DOHH2 (cell line): ENCODE measurements around the gene NOS3.
"Not testable (repeated sequence)": the region's sequence is repeated elsewhere in the genome, so short reads cannot be mapped to it uniquely, and the experiment has no call there.

Experiments
- H3F3A ChIP-seq: fragments of 200-600 bp; sonication (generic), shearing (Covaris generic); 2 replicates; pipeline ENCODE4 v1.6.0; 2016; ENCODE audit warnings: antibody characterized with exemption, mild to moderate bottlenecking; ENCODE audit not compliant: control insufficient read depth, insufficient read depth
- H3K27ac ChIP-seq: fragments of 200-600 bp; sonication (generic); 2 replicates; pipeline ENCODE4 v1.5.1; 2014; ENCODE audit warnings: low read depth, mild to moderate bottlenecking, low read length, moderate library complexity
- H3K27me3 ChIP-seq: fragments of 200-600 bp; sonication (generic); 2 replicates; pipeline ENCODE4 v1.6.1; 2014; ENCODE audit warnings: mild to moderate bottlenecking, low read length, mixed read lengths; ENCODE audit not compliant: control insufficient read depth
- H3K36me3 ChIP-seq: fragments of 200-600 bp; sonication (generic); 2 replicates; pipeline ENCODE4 v1.6.1; 2014; ENCODE audit warnings: mild to moderate bottlenecking, low read length, moderate library complexity, mixed read lengths; ENCODE audit not compliant: control insufficient read depth
- H3K4me1 ChIP-seq: fragments of 200-600 bp; sonication (generic); 2 replicates; pipeline ENCODE4 v1.6.1; 2014; ENCODE audit warnings: mild to moderate bottlenecking, low read length, mixed read lengths; ENCODE audit not compliant: control insufficient read depth
- H3K4me2 ChIP-seq: fragments of 200-600 bp; sonication (generic); 2 replicates; pipeline ENCODE4 v1.6.0; 2014; ENCODE audit warnings: mild to moderate bottlenecking, low read length, moderate library complexity
- H3K4me3 ChIP-seq: fragments of 200-600 bp; sonication (generic); 2 replicates; pipeline ENCODE4 v1.5.1; 2014; ENCODE audit warnings: mild to moderate bottlenecking, low read length, mixed read lengths
- H3K79me2 ChIP-seq: fragments of 200-600 bp; sonication (generic); 2 replicates; pipeline ENCODE4 v1.6.1; 2014; ENCODE audit warnings: mild to moderate bottlenecking, low read length, mixed read lengths; ENCODE audit not compliant: control insufficient read depth
- H3K9me2 ChIP-seq: fragments of 200-600 bp; sonication (generic); replicated peaks from 2 replicates; pipeline ENCODE4 v1.6.1; 2014; ENCODE audit warnings: mild to moderate bottlenecking, low read length, mixed read lengths; ENCODE audit not compliant: control insufficient read depth
- H3K9me3 ChIP-seq: fragments of 200-600 bp; sonication (generic); 2 replicates; pipeline ENCODE4 v1.6.1; 2014; ENCODE audit warnings: antibody characterized with exemption, low read length, mixed read lengths; ENCODE audit not compliant: control insufficient read depth, insufficient read depth
- H4K20me1 ChIP-seq: fragments of 200-600 bp; sonication (generic); 2 replicates; pipeline ENCODE4 v1.6.0; 2014; ENCODE audit warnings: low read depth, mild to moderate bottlenecking, antibody characterized with exemption, low read length, moderate library complexity; ENCODE audit not compliant: control insufficient read depth, insufficient read depth
- EZH2phosphoT487 ChIP-seq: fragments of 200-600 bp; sonication (generic); IDR thresholded peaks from 2 replicates; pipeline ENCODE4 v1.6.1; 2017; ENCODE audit warnings: borderline replicate concordance, mild to moderate bottlenecking, antibody characterized with exemption, low read length, moderate library complexity, mixed read lengths
- TF ChIP-seq, protein P1 (sequence below): fragments of 200-600 bp; sonication (generic); IDR thresholded peaks from one replicate; pipeline ENCODE4 v1.5.1; 2014; ENCODE audit warnings: antibody characterized with exemption, mild to moderate bottlenecking, low read depth, low read length; ENCODE audit not compliant: poor library complexity, severe bottlenecking

Gene NOS3

DNA sequence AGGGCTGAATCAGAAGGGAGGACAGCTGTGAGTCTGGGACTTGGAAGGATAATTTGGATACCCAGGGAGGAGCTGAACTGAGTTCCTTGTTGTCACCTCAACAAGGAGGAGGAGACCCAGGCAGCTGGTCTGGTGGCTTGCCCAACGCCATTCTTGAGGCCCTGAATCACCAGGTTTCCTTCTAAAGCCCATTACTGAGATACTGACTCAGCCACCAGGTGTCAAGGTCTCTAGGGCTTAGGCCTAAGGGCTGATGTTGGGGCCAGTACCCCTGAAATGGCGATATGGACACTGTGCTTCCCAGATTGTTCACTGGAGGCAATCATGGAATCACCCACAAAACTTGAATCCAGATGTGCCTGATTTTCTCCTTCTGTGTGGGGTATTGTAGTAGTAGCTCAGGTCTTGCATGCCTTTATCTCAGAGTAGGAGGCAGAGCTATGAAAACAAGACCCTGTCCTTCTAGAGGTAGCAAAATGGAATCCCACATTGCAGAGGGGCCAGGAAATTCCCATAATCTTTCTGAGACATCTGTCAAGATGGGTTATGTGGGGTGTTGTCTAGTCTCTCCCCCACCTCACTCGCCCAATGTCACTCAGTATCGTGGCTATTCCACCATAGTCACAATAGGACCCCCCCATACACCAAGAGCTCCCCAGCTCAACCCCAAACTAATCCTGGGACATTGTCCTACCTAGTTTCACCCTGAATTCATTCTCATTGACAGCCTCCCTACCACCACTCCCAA lies 35.3 kb downstream of the NOS3 start:
- H3K4me1 ChIP-seq: peaks cover 21% of the 10 kb centered on the region
- TF ChIP-seq, protein P1, sequence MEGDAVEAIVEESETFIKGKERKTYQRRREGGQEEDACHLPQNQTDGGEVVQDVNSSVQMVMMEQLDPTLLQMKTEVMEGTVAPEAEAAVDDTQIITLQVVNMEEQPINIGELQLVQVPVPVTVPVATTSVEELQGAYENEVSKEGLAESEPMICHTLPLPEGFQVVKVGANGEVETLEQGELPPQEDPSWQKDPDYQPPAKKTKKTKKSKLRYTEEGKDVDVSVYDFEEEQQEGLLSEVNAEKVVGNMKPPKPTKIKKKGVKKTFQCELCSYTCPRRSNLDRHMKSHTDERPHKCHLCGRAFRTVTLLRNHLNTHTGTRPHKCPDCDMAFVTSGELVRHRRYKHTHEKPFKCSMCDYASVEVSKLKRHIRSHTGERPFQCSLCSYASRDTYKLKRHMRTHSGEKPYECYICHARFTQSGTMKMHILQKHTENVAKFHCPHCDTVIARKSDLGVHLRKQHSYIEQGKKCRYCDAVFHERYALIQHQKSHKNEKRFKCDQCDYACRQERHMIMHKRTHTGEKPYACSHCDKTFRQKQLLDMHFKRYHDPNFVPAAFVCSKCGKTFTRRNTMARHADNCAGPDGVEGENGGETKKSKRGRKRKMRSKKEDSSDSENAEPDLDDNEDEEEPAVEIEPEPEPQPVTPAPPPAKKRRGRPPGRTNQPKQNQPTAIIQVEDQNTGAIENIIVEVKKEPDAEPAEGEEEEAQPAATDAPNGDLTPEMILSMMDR: no peak
- TF ChIP-seq EZH2phosphoT487: no peak
- H3F3A ChIP-seq: no peaks in the 10 kb centered on the region
- no peak overlapping the region for H3K27ac ChIP-seq
- H3K79me2 ChIP-seq: peaks cover 18% of the 10 kb centered on the region
- no peaks in the 10 kb centered on the region for H4K20me1 ChIP-seq
- no peak overlapping the region for H3K4me3 ChIP-seq
- H3K4me2 ChIP-seq: no peak overlapping the region
- peaks cover 2% of the 10 kb centered on the region; the same call in 1 of the 2 replicates for H3K36me3 ChIP-seq
- H3K27me3 ChIP-seq: peaks cover 5% of the 10 kb centered on the region
- no peaks in the 10 kb centered on the region for H3K9me3 ChIP-seq
- H3K9me2 ChIP-seq: no peaks in the 10 kb centered on the region

GRCh38 chr7:151026771-151027727 lies 36.2 kb downstream of the NOS3 start:
- H4K20me1 ChIP-seq, H3K27ac ChIP-seq, H3K27me3 ChIP-seq, H3K9me2 ChIP-seq, H3K9me3 ChIP-seq, H3K36me3 ChIP-seq, H3F3A ChIP-seq: not testable (repeated sequence)
- peak overlapping the region; percentile 97 for H3K4me3 ChIP-seq
- peaks cover 21% of the 10 kb centered on the region for H3K4me1 ChIP-seq
- peaks cover 18% of the 10 kb centered on the region for H3K79me2 ChIP-seq
- H3K4me2 ChIP-seq: peak overlapping the region; percentile 84

GRCh38 chr7:151027728-151028130 lies 36.9 kb downstream of the NOS3 start:
- not testable (repeated sequence) for H3K27ac ChIP-seq, H3K36me3 ChIP-seq, H3F3A ChIP-seq, H3K9me3 ChIP-seq, H3K9me2 ChIP-seq, H3K27me3 ChIP-seq, H4K20me1 ChIP-seq
- Histone ChIP-seq H3K4me3 (peak overlapping the region; percentile 97), H3K4me1 (peaks cover 21% of the 10 kb centered on the region), H3K4me2 (peak overlapping the region; percentile 84), H3K79me2 (peaks cover 18% of the 10 kb centered on the region)

GRCh38 chr7:151028131-151028947 lies 37.5 kb downstream of the NOS3 start, which contains the start of gene ABCB8:
Gene ABCB8, plus strand, starts transcription at chr7:151028450. Its CDS starts 66 bp downstream, at chr7:151028516.
- Histone ChIP-seq H3K9me2 (no peaks in the 10 kb centered on the region), H3K4me2 (peak within 1 kb of the TSS; percentile 84), H3K9me3 (no peaks in the 10 kb centered on the region), H3K4me3 (peak within 1 kb of the TSS; percentile 97), H3K36me3 (peaks cover 6% of the 10 kb centered on the region), H3K27ac (peak within 1 kb of the TSS; percentile 38), H3K4me1 (peaks cover 21% of the 10 kb centered on the region), H3K79me2 (peaks cover 18% of the 10 kb centered on the region), H4K20me1 (no peaks in the 10 kb centered on the region), H3K27me3 (no peaks in the 10 kb centered on the region), H3F3A (no peaks in the 10 kb centered on the region)
- no peak for TF ChIP-seq EZH2phosphoT487
- TF ChIP-seq, protein P1: peak; percentile 61
